Stomach (tissue), 9 donors: ENCODE data around the gene SNU13. TPM values are rescaled to one million over a fixed set of nuclear protein-coding genes. Genes with fewer than 3 reads are reported as not detected.

Experiments used
- DNase-seq, 2 donors: peaks; one replicate each; pipeline versions ENCODE4 v3.0.0 to v3.0.0-alpha.2; 2013 to 2019
- H3K27ac ChIP-seq, 5 donors: fragments of 200-600 bp in 4 of 5; sonication (generic) in 4 of 5; one replicate each; pipeline ENCODE4 v1.5.1; 2013 to 2019; ENCODE audit warnings: mild to moderate bottlenecking in 1 of 5, moderate library complexity in 1 of 5
- H3K27me3 ChIP-seq, 3 donors: fragments of 200-600 bp; sonication (generic); one replicate each; pipeline ENCODE4 v1.5.1; 2017 to 2019; ENCODE audit warnings: mixed run types in 1 of 3
- H3K36me3 ChIP-seq, 4 donors: fragments of 200-600 bp; sonication (generic); 1 replicate in 3 of 4; 2 replicates in 1 of 4; pipeline ENCODE4 v1.5.1; 2016 to 2019
- H3K4me1 ChIP-seq, 4 donors: fragments of 200-600 bp; sonication (generic); one replicate each; pipeline ENCODE4 v1.5.1; 2016 to 2019
- H3K4me3 ChIP-seq, 4 donors: fragments of 200-600 bp; sonication (generic) in 3 of 4; one replicate each; pipeline ENCODE4 v1.5.1; 2016 to 2019; ENCODE audit warnings: mild to moderate bottlenecking in 1 of 4
- H3K9me3 ChIP-seq, 4 donors: fragments of 200-600 bp; sonication (generic); one replicate each; pipeline ENCODE4 v1.5.1; 2016 to 2019
- EP300 ChIP-seq: sonication (generic); formaldehyde crosslinking; IDR thresholded peaks from one replicate; pipeline ENCODE4 v1.6.1; 2017; ENCODE audit warnings: antibody characterized with exemption
- POLR2A ChIP-seq, 4 donors: fragments of 450-650 bp; IDR thresholded peaks; one replicate each; pipeline ENCODE4 v1.6.1; 2016; ENCODE audit warnings: antibody characterized with exemption in 4 of 4, control low read depth in 2 of 4, mild to moderate bottlenecking in 1 of 4, moderate library complexity in 1 of 4
- POLR2AphosphoS5 ChIP-seq, 3 donors: sonication (generic); formaldehyde crosslinking; IDR thresholded peaks; one replicate each; pipeline ENCODE4 v1.6.1; 2016; ENCODE audit warnings: antibody characterized with exemption in 3 of 3
- WGBS, 5 donors: extraction: QIAGEN DNeasy Blood & Tissue Kit in 3 of 5; methylation state at CpG; one replicate each; pipeline versions ENCODE4 v1.1.5 to v1.1.7; 2013 to 2018; 5-methylcytosine and 5-hydroxymethylcytosine counted together
- intact Hi-C: fragments of 100-400 bp; cut with DNase I; formaldehyde crosslinking; loops from one replicate; pipeline ENCODE4 v1.15.1; 2023; ENCODE audit warnings: low total_unique reads
- polyA plus RNA-seq, 3 donors: library from polyadenylated mRNA; stranded (reverse); fragments of 200-250 nt; gene quantifications; one replicate each; pipeline ENCODE4 v1.2.3, GENCODE V29; 2013
- total RNA-seq, 5 donors: library from RNA; depleted of rRNA; stranded (reverse); fragments of >200 nt; gene quantifications; one replicate each; pipeline versions ENCODE4 v1.1.0 to v1.2.3, GENCODE V29; 2014 to 2016
- TF ChIP-seq, protein P1 (sequence below), 7 experiments: fragments of 450-650 bp in 4 of 7; fragments of 200-600 bp in 3 of 7; sonication (generic) in 3 of 7; IDR thresholded peaks; one replicate each; pipeline ENCODE4 v1.5.1; 2016 to 2019; ENCODE audit warnings: antibody characterized with exemption in 7 of 7, control low read depth in 2 of 7, mild to moderate bottlenecking in 1 of 7
- donor health status: healthy with polysubstance abuse.
- donor health status: Bipolar disorder and iron deficiency.
- donor health status: healthy.

Gene SNU13
- total and polyA plus RNA-seq, 8 donors = 12.2 to 154 (median 98.1) TPM

DNA sequence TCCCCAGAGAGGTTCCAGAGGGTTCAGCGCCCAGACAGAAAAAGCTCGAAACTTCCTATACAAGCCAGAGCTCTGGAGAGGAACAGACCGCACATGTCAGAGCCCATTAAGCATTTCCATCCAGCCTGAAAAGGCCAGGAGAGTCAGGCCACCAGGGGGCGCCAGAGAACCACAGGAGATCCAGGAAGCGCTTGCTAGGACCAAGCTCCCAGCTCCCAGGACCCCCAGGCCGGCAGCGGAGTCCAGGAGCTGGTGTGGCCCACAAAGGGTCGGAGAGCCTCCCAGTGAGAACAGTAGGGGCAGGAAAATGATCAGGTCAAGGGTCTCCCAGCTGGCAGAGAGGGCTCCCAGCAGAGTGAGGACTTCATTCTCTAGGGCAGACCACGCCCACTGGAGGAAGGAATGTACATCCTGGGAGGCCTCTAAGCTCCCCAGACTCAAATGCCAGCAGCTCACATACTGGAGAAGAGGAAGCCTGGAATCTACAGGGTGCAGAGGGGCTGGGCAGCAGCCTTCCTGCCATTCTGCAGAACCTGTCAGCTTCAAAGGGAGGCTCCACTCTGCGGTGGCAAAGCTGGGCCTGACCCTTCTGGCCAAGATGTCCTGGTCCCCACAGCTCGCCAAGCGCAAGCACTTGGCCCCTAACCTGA, 8.6 kb upstream of the SNU13 start:
- Histone ChIP-seq H3K4me3 (peak overlapping the region; percentile 15 to 30 (median 27)), H3K9me3 (no peaks in the 10 kb centered on the region), H3K27ac (peak overlapping the region in 4 of 5 donors; percentile 18 to 66 (median 54)), H3K27me3 (no peaks in the 10 kb centered on the region), H3K36me3 (peaks cover 6 to 24% (median 19%) of the 10 kb centered on the region in 4 donors), H3K4me1 (peaks cover 17 to 24% (median 21%) of the 10 kb centered on the region in 4 donors)
- DNase-seq = peak; percentile 95 to 96
- TF ChIP-seq POLR2AphosphoS5 (IDR thresholded peaks at IDR 0.05) = peak in 1 of 3 donors; percentile 10
- TF ChIP-seq EP300 = no peak
- TF ChIP-seq, protein P1, sequence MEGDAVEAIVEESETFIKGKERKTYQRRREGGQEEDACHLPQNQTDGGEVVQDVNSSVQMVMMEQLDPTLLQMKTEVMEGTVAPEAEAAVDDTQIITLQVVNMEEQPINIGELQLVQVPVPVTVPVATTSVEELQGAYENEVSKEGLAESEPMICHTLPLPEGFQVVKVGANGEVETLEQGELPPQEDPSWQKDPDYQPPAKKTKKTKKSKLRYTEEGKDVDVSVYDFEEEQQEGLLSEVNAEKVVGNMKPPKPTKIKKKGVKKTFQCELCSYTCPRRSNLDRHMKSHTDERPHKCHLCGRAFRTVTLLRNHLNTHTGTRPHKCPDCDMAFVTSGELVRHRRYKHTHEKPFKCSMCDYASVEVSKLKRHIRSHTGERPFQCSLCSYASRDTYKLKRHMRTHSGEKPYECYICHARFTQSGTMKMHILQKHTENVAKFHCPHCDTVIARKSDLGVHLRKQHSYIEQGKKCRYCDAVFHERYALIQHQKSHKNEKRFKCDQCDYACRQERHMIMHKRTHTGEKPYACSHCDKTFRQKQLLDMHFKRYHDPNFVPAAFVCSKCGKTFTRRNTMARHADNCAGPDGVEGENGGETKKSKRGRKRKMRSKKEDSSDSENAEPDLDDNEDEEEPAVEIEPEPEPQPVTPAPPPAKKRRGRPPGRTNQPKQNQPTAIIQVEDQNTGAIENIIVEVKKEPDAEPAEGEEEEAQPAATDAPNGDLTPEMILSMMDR (IDR thresholded peaks at IDR 0.05) = peak in 5 of 7 experiments; percentile 92 to 99 (median 97)
- WGBS, 5 donors = 2 to 29% (median 28%) methylated on average over 8 to 12 of the region's 12 CpGs
- intact Hi-C loops = loop anchor here (5.0 kb wide), 1 partner anchor 240 kb away; no protein-coding TSS in a partner anchor

DNA sequence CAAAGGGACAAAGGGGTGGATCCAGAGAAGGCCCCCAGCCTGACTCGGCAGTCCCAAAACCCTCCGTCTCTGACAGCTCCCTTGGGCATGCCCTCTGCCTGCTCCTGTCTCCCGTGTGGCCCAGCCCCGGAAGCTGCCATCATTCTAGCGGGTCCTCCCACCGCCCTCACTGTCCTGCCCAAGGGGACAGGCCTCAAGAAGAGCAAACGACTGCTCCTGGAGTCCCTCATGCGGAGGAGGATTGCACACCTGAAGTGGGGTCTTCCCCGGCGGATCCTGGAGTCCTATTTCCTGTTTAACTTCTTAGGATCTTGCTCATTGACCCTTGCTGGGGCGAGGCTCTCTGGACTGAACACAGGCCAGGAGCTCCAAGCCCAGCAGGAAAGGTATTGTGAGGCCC, 8.0 kb upstream of the SNU13 start:
- Histone ChIP-seq H3K4me3 (no peak overlapping the region), H3K4me1 (peaks cover 17 to 24% (median 21%) of the 10 kb centered on the region in 4 donors), H3K27me3 (no peaks in the 10 kb centered on the region), H3K36me3 (peaks cover 6 to 24% (median 19%) of the 10 kb centered on the region in 4 donors), H3K27ac (peak overlapping the region in 4 of 5 donors; percentile 18 to 66 (median 54)), H3K9me3 (no peaks in the 10 kb centered on the region)
- TF ChIP-seq, protein P1 (IDR thresholded peaks at IDR 0.05) = no peak
- no peak for TF ChIP-seq POLR2A (IDR thresholded peaks at IDR 0.05)
- TF ChIP-seq EP300 = no peak
- TF ChIP-seq POLR2AphosphoS5 (IDR thresholded peaks at IDR 0.05) = no peak
- WGBS, 5 donors = 52 to 62% (median 57%) methylated on average over 11 of the region's 11 CpGs
- no peak for DNase-seq
- intact Hi-C loops = loop anchor here (5.0 kb wide), 1 partner anchor 241 kb away; no protein-coding TSS in a partner anchor

DNA sequence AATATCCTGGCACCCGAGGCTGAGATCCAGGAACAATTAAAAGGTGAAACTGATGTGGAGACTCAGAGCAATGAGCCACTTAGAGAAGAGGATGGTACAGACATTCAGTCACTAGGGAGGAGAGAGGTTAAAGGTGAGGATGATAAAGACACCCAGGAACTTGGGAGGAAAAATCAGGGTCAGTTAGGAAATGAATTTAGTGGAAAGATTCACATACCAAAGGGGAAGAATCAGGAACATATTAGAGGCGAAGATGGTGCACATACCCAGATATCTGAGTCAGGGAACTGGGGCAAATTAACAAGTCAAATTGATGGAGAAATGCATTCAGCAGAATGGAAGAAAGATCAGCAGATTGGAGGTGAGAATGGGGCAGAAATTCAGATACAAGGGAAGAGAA, 6.5 kb upstream of the SNU13 start:
- 84 to 97% (median 87%) methylated on average over 2 of the region's 2 CpGs for WGBS, 5 donors
- H3K27ac ChIP-seq = no peak overlapping the region
- no peak for TF ChIP-seq POLR2AphosphoS5 (IDR thresholded peaks at IDR 0.05)
- no peak for TF ChIP-seq EP300
- no peak for TF ChIP-seq POLR2A (IDR thresholded peaks at IDR 0.05)
- TF ChIP-seq, protein P1 (IDR thresholded peaks at IDR 0.05) = no peak
- no peak for DNase-seq
- H3K9me3 ChIP-seq = no peaks in the 10 kb centered on the region
- H3K4me1 ChIP-seq = peaks cover 17 to 25% (median 22%) of the 10 kb centered on the region in 4 donors
- intact Hi-C loops = loop anchor here (5.0 kb wide), 1 partner anchor 242 kb away; no protein-coding TSS in a partner anchor
- no peak overlapping the region for H3K4me3 ChIP-seq
- peaks cover 6 to 24% (median 19%) of the 10 kb centered on the region in 4 donors for H3K36me3 ChIP-seq
- H3K27me3 ChIP-seq = no peaks in the 10 kb centered on the region

DNA sequence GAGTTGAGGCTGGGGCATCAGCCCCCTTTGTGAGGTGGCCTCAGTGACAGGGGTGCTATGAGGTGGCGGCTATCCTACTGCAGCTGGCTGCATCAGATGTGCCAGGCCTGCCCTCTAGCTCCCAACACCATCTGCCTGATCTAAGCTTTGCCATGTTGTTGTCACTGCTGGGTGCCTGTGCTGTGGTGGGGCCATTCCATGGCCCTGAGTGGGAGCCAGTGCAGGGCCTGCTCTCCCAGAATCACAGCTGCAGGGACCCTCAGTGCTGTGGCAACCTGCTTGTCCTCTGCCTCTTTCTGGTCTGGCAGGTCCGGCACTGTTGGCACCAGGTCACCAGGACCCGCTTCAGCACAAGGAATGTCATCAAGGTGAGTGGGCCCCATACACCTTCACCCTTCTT, 1.8 kb upstream of the SNU13 start:
- 74 to 85% (median 83%) methylated on average over 3 of the region's 3 CpGs for WGBS, 5 donors
- TF ChIP-seq POLR2A (IDR thresholded peaks at IDR 0.05) = no peak
- no peak for TF ChIP-seq EP300
- TF ChIP-seq, protein P1 (IDR thresholded peaks at IDR 0.05) = no peak
- no peak for TF ChIP-seq POLR2AphosphoS5 (IDR thresholded peaks at IDR 0.05)
- peaks cover 6 to 24% (median 19%) of the 10 kb centered on the region in 4 donors for H3K36me3 ChIP-seq
- no peaks in the 10 kb centered on the region for H3K9me3 ChIP-seq
- no peak for DNase-seq
- no peaks in the 10 kb centered on the region for H3K27me3 ChIP-seq
- H3K27ac ChIP-seq = peak overlapping the region in 1 of 5 donors; percentile 99
- H3K4me1 ChIP-seq = peaks cover 15 to 40% (median 29%) of the 10 kb centered on the region in 4 donors
- H3K4me3 ChIP-seq = no peak overlapping the region
- intact Hi-C loops = no loop called here
